ENCODE data around the gene WDR35. TPM values are rescaled to one million over a fixed set of nuclear protein-coding genes. Genes with fewer than 3 reads are reported as not detected.
"Not testable (repeated sequence)": the region's sequence is repeated elsewhere in the genome, so short reads cannot be mapped to it uniquely, and the experiment has no call there.

Gene WDR35
- total RNA-seq, 2 experiments from 2014 or later: 4.1 to 4.7 TPM

DNA sequence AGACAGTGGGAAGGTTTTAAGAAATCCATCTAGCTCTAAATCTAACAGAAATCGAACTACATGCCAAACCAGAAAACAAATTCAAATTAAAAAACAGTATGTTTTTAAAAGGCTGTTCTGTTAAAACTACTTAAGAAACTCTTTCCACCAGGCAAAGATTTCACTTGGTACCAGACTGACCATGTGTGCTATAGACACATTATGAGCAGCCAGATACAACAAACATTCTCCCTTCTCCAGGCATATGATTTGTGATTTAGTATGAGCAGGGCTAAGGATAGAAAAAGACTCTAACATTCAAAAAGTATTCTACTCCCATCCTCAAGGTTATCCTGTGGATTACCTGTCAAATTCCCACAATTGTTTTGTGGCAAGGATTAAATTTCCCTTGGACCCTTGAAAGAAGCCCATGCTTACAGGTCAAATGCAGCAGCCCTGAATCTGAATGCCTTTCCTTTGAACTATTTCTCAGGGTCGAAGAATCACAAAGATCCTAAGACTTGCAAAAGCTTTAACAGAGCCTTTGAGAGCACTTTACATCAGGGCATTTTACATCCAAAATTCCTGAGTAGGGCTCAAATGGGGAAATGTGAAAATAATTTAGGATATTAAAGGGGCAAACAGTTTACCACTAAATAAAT lies 45.6 kb downstream of the WDR35 start:
- ATAC-seq (ENCODE audit: low read depth): no peak
- POLR2A ChIA-PET: no interaction called here
- no peak for DNase-seq

GRCh38 chr2:19943189-19943588 lies 46.7 kb downstream of the WDR35 start:
- Mint-ChIP-seq H3K4me1 (no peaks in the 10 kb centered on the region), H3K36me3 (peaks cover 3% of the 10 kb centered on the region), H3K27ac (no peak overlapping the region), H3K27me3 (no peaks in the 10 kb centered on the region), H3K9me3 (no peaks in the 10 kb centered on the region), H3K4me3 (no peak overlapping the region)
- DNase-seq (no peak), ATAC-seq (ENCODE audit: low read depth) (no peak)
- POLR2A ChIA-PET: no interaction called here

More for the DNA sequence above, 45.6 kb downstream of the WDR35 start:
- no peaks in the 10 kb centered on the region for H3K27me3 Mint-ChIP-seq
- H3K9me3 Mint-ChIP-seq: no peaks in the 10 kb centered on the region
- H3K27ac Mint-ChIP-seq: no peak overlapping the region
- H3K4me3 Mint-ChIP-seq: no peak overlapping the region
- H3K4me1 Mint-ChIP-seq: no peaks in the 10 kb centered on the region
- peaks cover 3% of the 10 kb centered on the region for H3K36me3 Mint-ChIP-seq

DNA sequence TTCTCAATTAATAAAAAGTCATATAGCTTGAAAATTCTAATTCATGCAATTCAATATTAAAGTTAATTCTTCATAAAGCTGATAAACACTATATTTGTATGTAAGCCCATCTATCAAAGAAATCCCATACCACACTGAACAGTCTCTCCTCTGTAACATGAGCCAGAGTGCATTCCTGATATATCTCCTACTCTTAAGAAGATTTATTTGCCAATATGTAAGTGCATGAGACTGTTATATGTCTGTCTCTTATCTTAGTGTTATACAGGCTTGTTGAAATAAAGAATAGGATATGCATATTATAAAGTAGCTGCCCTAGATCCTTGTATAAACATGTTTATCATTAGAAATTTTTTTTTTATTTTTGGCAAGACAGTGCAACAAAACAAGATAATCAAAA lies 47.7 kb downstream of the WDR35 start:
- peaks cover 5% of the 10 kb centered on the region for H3K36me3 Mint-ChIP-seq
- H3K4me3 Mint-ChIP-seq: no peak overlapping the region
- no peak overlapping the region for H3K27ac Mint-ChIP-seq
- H3K9me3 Mint-ChIP-seq: no peaks in the 10 kb centered on the region
- no peak for ATAC-seq (ENCODE audit: low read depth)
- DNase-seq: no peak
- POLR2A ChIA-PET: no interaction called here
- no peaks in the 10 kb centered on the region for H3K27me3 Mint-ChIP-seq
- H3K4me1 Mint-ChIP-seq: no peaks in the 10 kb centered on the region

GRCh38 chr2:19937004-19937403 lies 52.9 kb downstream of the WDR35 start:
- Mint-ChIP-seq H3K4me3 (no peak overlapping the region), H3K27ac (no peak overlapping the region), H3K9me3 (no peaks in the 10 kb centered on the region), H3K4me1 (no peaks in the 10 kb centered on the region), H3K27me3 (no peaks in the 10 kb centered on the region), H3K36me3 (peaks cover 8% of the 10 kb centered on the region)
- POLR2A ChIA-PET: interaction anchor here (0.5 kb wide), 1 partner anchor 94 kb away, joined by 3 read pairs; no protein-coding TSS in a partner anchor
- ATAC-seq (ENCODE audit: low read depth) (no peak), DNase-seq (no peak)

DNA sequence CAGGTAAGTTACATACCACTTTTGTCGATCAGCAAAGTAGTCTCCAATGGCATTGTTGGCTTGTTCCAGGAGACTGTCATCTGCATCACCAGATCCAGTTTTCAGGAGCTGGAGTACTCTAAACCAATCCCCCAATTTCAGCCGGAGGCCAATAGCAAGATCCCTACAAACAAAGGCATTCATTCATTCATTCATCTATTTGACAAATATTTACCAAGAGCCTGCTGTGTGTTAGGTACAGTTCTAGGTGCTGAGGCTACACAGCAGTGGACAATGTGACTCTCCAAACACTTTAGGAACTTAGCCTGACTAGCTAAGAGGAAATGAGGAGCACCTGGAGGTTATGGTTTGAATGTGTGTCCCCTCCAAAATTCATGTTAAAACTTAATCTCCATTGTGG lies 53.7 kb downstream of the WDR35 start:
- Mint-ChIP-seq H3K9me3 (no peaks in the 10 kb centered on the region), H3K4me3 (no peak overlapping the region), H3K36me3 (peaks cover 8% of the 10 kb centered on the region), H3K27ac (no peak overlapping the region), H3K27me3 (no peaks in the 10 kb centered on the region), H3K4me1 (no peaks in the 10 kb centered on the region)
- POLR2A ChIA-PET: interaction anchor here (0.5 kb wide), 1 partner anchor 95 kb away, joined by 3 read pairs; no protein-coding TSS in a partner anchor
- DNase-seq (no peak), ATAC-seq (ENCODE audit: low read depth) (no peak)

GRCh38 chr2:19933351-19933981 lies 56.4 kb downstream of the WDR35 start:
- no peak overlapping the region for H3K4me3 Mint-ChIP-seq
- POLR2A ChIA-PET: no interaction called here
- peaks cover 17% of the 10 kb centered on the region for H3K36me3 Mint-ChIP-seq
- ATAC-seq (ENCODE audit: low read depth): no peak
- DNase-seq: no peak
- H3K27me3 Mint-ChIP-seq: no peaks in the 10 kb centered on the region
- H3K9me3 Mint-ChIP-seq: peaks cover 4% of the 10 kb centered on the region
- no peaks in the 10 kb centered on the region for H3K4me1 Mint-ChIP-seq
- no peak overlapping the region for H3K27ac Mint-ChIP-seq

- no peak for ATAC-seq (ENCODE audit: low read depth)
- Mint-ChIP-seq H3K4me3 (no peak overlapping the region), H3K9me3 (peaks cover 4% of the 10 kb centered on the region), H3K27me3 (no peaks in the 10 kb centered on the region), H3K36me3 (peaks cover 17% of the 10 kb centered on the region), H3K27ac (no peak overlapping the region), H3K4me1 (no peaks in the 10 kb centered on the region)
- no peak for DNase-seq
- POLR2A ChIA-PET: no interaction called here
Measured at GRCh38 chr2:19932928-19933327, 57.0 kb downstream of the WDR35 start.

GRCh38 chr2:19929226-19929625 lies 60.7 kb downstream of the WDR35 start:
- ATAC-seq (ENCODE audit: low read depth): no peak
- Mint-ChIP-seq H3K27ac (no peak overlapping the region), H3K9me3 (peaks cover 13% of the 10 kb centered on the region), H3K36me3 (peaks cover 36% of the 10 kb centered on the region), H3K27me3 (no peaks in the 10 kb centered on the region), H3K4me1 (no peaks in the 10 kb centered on the region), H3K4me3 (no peak overlapping the region)
- DNase-seq: no peak
- POLR2A ChIA-PET: no interaction called here

- H3K27me3 Mint-ChIP-seq; POLR2A ChIA-PET; H3K4me1 Mint-ChIP-seq; DNase-seq; H3K4me3 Mint-ChIP-seq; H3K27ac Mint-ChIP-seq; ATAC-seq (ENCODE audit: low read depth): not testable (repeated sequence)
- Mint-ChIP-seq H3K36me3 (peaks cover 35% of the 10 kb centered on the region), H3K9me3 (peaks cover 13% of the 10 kb centered on the region)
Measured at GRCh38 chr2:19927816-19928215, 62.1 kb downstream of the WDR35 start.

DNA sequence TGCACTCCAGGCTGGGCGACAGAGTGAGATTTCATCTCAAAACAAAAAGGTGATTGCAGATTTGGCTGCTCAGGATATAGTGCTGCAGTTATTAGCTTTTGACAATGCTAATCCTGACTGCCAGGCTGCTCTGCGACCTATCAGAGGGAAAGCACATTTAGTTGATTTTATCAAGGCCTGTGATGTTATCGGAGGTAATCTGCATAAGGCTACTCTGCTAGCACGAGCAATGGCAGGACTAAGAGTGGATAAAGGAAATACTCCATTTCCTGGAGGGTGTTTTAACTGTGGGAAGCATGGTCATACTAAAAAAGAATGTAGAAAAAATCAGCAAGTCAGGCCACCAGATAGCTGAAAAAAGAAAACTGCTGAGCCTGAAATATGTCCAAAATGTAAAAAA lies 65.4 kb downstream of the WDR35 start:
- H3K4me1 Mint-ChIP-seq; ATAC-seq (ENCODE audit: low read depth); H3K27ac Mint-ChIP-seq; POLR2A ChIA-PET; H3K27me3 Mint-ChIP-seq; H3K4me3 Mint-ChIP-seq; DNase-seq: not testable (repeated sequence)
- H3K36me3 Mint-ChIP-seq: peaks cover 42% of the 10 kb centered on the region
- H3K9me3 Mint-ChIP-seq: peaks cover 12% of the 10 kb centered on the region

GRCh38 chr2:19922188-19922587 lies 67.7 kb downstream of the WDR35 start:
- H3K27ac Mint-ChIP-seq; POLR2A ChIA-PET; H3K4me1 Mint-ChIP-seq; ATAC-seq (ENCODE audit: low read depth); H3K4me3 Mint-ChIP-seq; H3K27me3 Mint-ChIP-seq; DNase-seq: not testable (repeated sequence)
- H3K36me3 Mint-ChIP-seq: peaks cover 44% of the 10 kb centered on the region
- peaks cover 17% of the 10 kb centered on the region for H3K9me3 Mint-ChIP-seq

DNA sequence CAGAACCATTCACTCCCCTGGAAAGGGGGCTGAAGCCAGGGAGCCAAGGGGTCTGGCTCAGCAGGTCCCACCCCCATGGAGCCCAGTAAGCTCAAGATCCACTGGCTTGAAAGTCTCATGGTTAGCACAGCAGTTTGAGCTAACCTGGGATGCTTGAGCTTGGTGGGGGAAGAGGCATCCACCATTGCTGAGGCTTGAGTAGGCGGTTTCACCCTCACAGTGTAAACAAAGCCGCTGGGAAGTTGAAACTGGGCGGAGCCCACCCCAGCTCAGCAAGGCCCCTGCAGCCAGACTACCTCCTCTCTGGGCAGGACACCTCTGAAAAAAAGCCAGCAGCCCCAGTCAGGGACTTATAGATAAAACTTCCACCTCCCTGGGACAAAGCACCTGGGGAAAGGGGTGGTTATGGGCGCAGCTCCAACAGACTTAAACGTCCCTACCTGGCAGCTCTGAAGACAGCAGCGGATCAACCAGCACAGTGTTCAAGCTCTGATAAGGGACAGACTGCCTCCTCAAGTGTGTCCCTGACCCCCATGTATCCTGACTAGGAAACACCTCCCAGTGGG lies 73.4 kb downstream of the WDR35 start:
- no peak overlapping the region for H3K4me3 Mint-ChIP-seq
- H3K4me1 Mint-ChIP-seq: no peaks in the 10 kb centered on the region
- POLR2A ChIA-PET: no interaction called here
- H3K9me3 Mint-ChIP-seq: peaks cover 9% of the 10 kb centered on the region
- H3K36me3 Mint-ChIP-seq: peaks cover 15% of the 10 kb centered on the region
- DNase-seq (no peak), ATAC-seq (ENCODE audit: low read depth) (no peak)
- H3K27ac Mint-ChIP-seq: no peak overlapping the region
- H3K27me3 Mint-ChIP-seq: no peaks in the 10 kb centered on the region

GRCh38 chr2:19914266-19914975 lies 75.5 kb downstream of the WDR35 start:
- no peaks in the 10 kb centered on the region for H3K27me3 Mint-ChIP-seq
- no peaks in the 10 kb centered on the region for H3K4me1 Mint-ChIP-seq
- POLR2A ChIA-PET: no interaction called here
- ATAC-seq (ENCODE audit: low read depth) (no peak), DNase-seq (no peak)
- no peak overlapping the region for H3K27ac Mint-ChIP-seq
- no peak overlapping the region for H3K4me3 Mint-ChIP-seq
- peaks cover 8% of the 10 kb centered on the region for H3K36me3 Mint-ChIP-seq
- H3K9me3 Mint-ChIP-seq: peaks cover 6% of the 10 kb centered on the region
